NCI-H1436 treated with DMSO at 0.1 percent for 48 hours (cell line): Measurements from ENCODE around the gene SPNS3.
A peak's percentile ranks its signal among the peaks of the same experiment; 100 is the strongest.

Source experiments
- DNase-seq: peaks from one replicate; lab custom pipeline; 2025; lab: John Stamatoyannopoulos, UW

Gene SPNS3

GRCh38 chr17:4433515-4434031, at the start of gene SPNS3:
SPNS3 (plus strand) TSS chr17:4433940; CDS start chr17:4433968, 28 bp downstream.
- DNase-seq: no peak

- DNase-seq: no peak
These were observed 47.3 kb upstream of the SPNS3 start for GRCh38 chr17:4386406-4386805.

- no peak for DNase-seq
These were observed 46.6 kb upstream of the SPNS3 start for GRCh38 chr17:4387137-4387536.

GRCh38 chr17:4389079-4389478, 44.7 kb upstream of the SPNS3 start:
- no peak for DNase-seq

- DNase-seq: no peak
These were observed 39.9 kb upstream of the SPNS3 start for GRCh38 chr17:4393806-4394205.

GRCh38 chr17:4394208-4395110, 39.3 kb upstream of the SPNS3 start:
- no peak for DNase-seq

- no peak for DNase-seq
These were observed 38.6 kb upstream of the SPNS3 start for GRCh38 chr17:4395111-4395478.

GRCh38 chr17:4397840-4398239, 35.9 kb upstream of the SPNS3 start:
- no peak for DNase-seq

GRCh38 chr17:4405038-4405669, 28.6 kb upstream of the SPNS3 start:
- no peak for DNase-seq

- DNase-seq: no peak
These were observed 28.0 kb upstream of the SPNS3 start for GRCh38 chr17:4405699-4406098.

- DNase-seq: no peak
These were observed 27.4 kb upstream of the SPNS3 start for GRCh38 chr17:4406386-4406785.

- no peak for DNase-seq
These were observed 26.5 kb upstream of the SPNS3 start for GRCh38 chr17:4407216-4407615.

- DNase-seq: no peak
These were observed 25.9 kb upstream of the SPNS3 start for GRCh38 chr17:4407851-4408250.

GRCh38 chr17:4409659-4410058, 24.1 kb upstream of the SPNS3 start:
- DNase-seq: no peak

GRCh38 chr17:4411201-4411600, 22.5 kb upstream of the SPNS3 start:
- DNase-seq: no peak

- peak; percentile 55 for DNase-seq
These were observed 20.6 kb upstream of the SPNS3 start for GRCh38 chr17:4412933-4413831.

- DNase-seq: no peak
These were observed 16.5 kb upstream of the SPNS3 start for GRCh38 chr17:4417129-4417667.

GRCh38 chr17:4420692-4421131, 13.0 kb upstream of the SPNS3 start:
- peak; percentile 38 for DNase-seq

GRCh38 chr17:4422864-4423263, 10.9 kb upstream of the SPNS3 start:
- DNase-seq: no peak

GRCh38 chr17:4425398-4425797, 8.3 kb upstream of the SPNS3 start:
- DNase-seq: no peak

GRCh38 chr17:4426499-4427208, 7.1 kb upstream of the SPNS3 start:
- no peak for DNase-seq
